Measurements from ENCODE around the gene KCNK16.

The KCNK16 gene

GRCh38 chr6:39280247-39280731 lies 42.2 kb downstream of the KCNK16 start:
- Histone ChIP-seq H3K36me3 (ENCODE audit: control insufficient read depth, insufficient read depth, low read length) (no peaks in the 10 kb centered on the region), H3K4me3 (ENCODE audit: low read length) (no peak overlapping the region), H3K27me3 (ENCODE audit: control insufficient read depth, insufficient read depth, low read length) (no peaks in the 10 kb centered on the region), H3K4me1 (ENCODE audit: control insufficient read depth, insufficient read depth, low read length) (no peaks in the 10 kb centered on the region), H3K9ac (ENCODE audit: low read length) (no peak overlapping the region), H3K27ac (ENCODE audit: low read depth, low read length) (no peak overlapping the region)

DNA sequence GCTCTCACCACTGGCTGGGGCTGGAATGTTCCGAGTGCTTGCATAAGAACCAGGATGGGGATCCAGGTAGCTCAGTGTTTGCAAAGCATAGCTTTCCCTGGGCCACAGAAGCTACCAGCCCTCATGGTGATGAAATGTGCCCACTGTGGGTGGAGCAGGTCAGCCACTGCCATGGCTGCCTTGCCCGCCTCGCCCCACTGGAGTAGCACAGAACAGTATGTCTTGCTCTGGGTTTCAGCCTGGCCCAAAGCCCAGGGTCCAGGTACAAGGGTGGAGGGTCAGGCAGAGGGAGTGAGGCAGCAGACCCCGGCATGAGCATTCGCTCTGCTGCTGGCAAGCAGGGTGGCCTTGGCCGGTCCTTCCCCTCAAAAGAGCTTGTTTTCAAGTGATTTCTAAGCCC lies 43.0 kb downstream of the KCNK16 start:
- no peaks in the 10 kb centered on the region for H3K4me1 ChIP-seq (ENCODE audit: control insufficient read depth, insufficient read depth, low read length)
- H3K9ac ChIP-seq (ENCODE audit: low read length) = no peak overlapping the region
- no peak overlapping the region for H3K27ac ChIP-seq (ENCODE audit: low read depth, low read length)
- no peak overlapping the region for H3K4me3 ChIP-seq (ENCODE audit: low read length)
- no peaks in the 10 kb centered on the region for H3K27me3 ChIP-seq (ENCODE audit: control insufficient read depth, insufficient read depth, low read length)
- no peaks in the 10 kb centered on the region for H3K36me3 ChIP-seq (ENCODE audit: control insufficient read depth, insufficient read depth, low read length)

DNA sequence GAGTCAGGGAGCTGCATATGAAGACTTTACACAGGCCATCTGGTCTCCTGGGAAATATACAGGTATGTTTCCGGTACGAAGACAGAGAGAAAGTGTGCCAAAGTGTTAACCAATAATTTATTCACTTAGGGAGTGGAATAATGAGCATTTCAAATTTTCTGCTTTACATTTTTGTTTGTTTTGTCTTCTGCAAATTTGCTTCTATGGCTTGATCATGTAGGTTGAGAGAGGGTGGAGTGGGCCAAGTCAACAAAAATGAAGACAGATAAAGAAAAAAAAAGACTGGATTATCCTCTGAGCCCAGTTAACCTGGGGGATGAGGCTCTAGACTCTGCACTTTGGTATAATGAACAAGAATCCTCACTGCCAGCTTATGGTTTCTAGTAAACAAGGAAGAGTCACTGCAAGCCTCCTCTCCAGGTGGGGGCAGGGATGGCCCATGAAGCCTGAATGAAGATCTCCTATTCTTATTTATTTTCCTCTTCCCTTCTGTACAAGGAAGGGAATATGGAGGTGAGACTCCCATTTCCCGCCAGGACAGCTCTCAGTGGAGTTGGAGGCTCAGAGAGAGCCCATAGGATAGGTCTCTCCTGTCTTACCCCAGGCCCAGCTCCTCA lies 46.0 kb downstream of the KCNK16 start:
- Histone ChIP-seq H3K4me3 (ENCODE audit: low read length) (no peak overlapping the region), H3K9ac (ENCODE audit: low read length) (no peak overlapping the region), H3K27me3 (ENCODE audit: control insufficient read depth, insufficient read depth, low read length) (no peaks in the 10 kb centered on the region), H3K27ac (ENCODE audit: low read depth, low read length) (no peak overlapping the region), H3K4me1 (ENCODE audit: control insufficient read depth, insufficient read depth, low read length) (no peaks in the 10 kb centered on the region), H3K36me3 (ENCODE audit: control insufficient read depth, insufficient read depth, low read length) (no peaks in the 10 kb centered on the region)

DNA sequence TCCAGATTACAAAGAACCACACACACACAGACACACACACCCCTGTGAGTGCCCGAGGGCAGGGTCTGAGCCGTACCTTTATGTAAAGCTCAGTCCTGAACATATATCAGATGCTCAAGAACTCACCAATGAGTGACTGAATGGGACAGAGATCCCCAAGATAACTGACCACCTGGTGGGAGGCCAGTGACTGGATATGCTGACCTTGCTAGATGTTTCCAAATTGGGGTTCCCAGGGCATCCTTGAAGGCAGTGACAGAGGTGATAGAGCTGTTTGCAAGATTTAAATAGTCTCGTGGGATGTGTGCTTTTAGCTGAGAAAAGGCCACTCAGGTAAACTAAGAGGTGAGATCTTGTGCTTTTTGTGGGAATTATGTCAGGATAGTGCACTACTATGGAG lies 47.6 kb downstream of the KCNK16 start:
- Histone ChIP-seq H3K4me3 (ENCODE audit: low read length) (no peak overlapping the region), H3K4me1 (ENCODE audit: control insufficient read depth, insufficient read depth, low read length) (no peaks in the 10 kb centered on the region), H3K27ac (ENCODE audit: low read depth, low read length) (no peak overlapping the region), H3K27me3 (ENCODE audit: control insufficient read depth, insufficient read depth, low read length) (no peaks in the 10 kb centered on the region), H3K36me3 (ENCODE audit: control insufficient read depth, insufficient read depth, low read length) (no peaks in the 10 kb centered on the region), H3K9ac (ENCODE audit: low read length) (no peak overlapping the region)

DNA sequence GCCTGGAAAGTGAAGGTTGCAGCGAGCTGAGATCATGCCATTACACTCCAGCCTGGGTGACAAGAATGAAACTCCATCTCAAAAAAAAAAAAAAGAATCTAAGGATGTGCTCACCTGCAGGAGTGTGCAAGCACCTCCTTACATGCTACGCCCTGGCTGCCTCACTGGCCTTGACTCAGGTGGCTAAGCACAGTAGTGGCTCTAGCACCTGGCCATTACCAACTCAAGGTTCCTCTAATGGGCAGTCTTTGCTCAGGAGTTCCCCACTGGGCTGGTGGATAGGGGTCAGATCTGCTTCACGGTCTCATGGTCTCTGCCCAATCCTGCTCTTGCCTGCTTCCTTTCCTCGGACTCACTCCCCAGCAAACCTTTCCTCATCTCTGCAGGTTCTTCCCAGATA lies 48.0 kb downstream of the KCNK16 start:
- H3K27ac ChIP-seq (ENCODE audit: low read depth, low read length) = no peak overlapping the region

DNA sequence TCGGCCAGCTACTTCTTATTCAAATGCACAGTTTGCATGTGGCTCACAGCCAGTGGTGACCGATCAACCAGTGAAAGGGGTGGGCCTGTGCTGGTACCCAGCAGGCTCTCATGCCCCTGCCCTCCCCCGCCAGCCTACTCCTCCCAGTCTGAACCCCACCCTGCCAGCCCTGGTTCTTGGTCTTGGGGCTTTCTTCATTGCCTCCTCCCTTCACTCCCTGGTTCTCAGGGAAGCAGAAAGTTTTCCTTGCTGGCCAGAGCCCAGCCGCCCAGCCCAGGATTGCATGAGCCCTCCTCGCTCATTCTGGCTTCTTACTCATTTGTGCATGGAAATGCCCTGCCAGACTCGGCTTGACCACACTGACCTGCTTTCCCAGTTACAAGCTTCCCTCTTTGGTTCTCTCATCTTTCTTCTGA lies 49.1 kb downstream of the KCNK16 start:
- no peaks in the 10 kb centered on the region for H3K4me1 ChIP-seq (ENCODE audit: control insufficient read depth, insufficient read depth, low read length)
- no peaks in the 10 kb centered on the region for H3K27me3 ChIP-seq (ENCODE audit: control insufficient read depth, insufficient read depth, low read length)
- no peak overlapping the region for H3K4me3 ChIP-seq (ENCODE audit: low read length)
- H3K36me3 ChIP-seq (ENCODE audit: control insufficient read depth, insufficient read depth, low read length) = no peaks in the 10 kb centered on the region
- H3K27ac ChIP-seq (ENCODE audit: low read depth, low read length) = no peak overlapping the region
- H3K9ac ChIP-seq (ENCODE audit: low read length) = no peak overlapping the region

More for the DNA sequence above, 48.0 kb downstream of the KCNK16 start:
- H3K4me3 ChIP-seq (ENCODE audit: low read length) = no peak overlapping the region
- no peaks in the 10 kb centered on the region for H3K36me3 ChIP-seq (ENCODE audit: control insufficient read depth, insufficient read depth, low read length)
- H3K27me3 ChIP-seq (ENCODE audit: control insufficient read depth, insufficient read depth, low read length) = no peaks in the 10 kb centered on the region
- H3K4me1 ChIP-seq (ENCODE audit: control insufficient read depth, insufficient read depth, low read length) = no peaks in the 10 kb centered on the region
- no peak overlapping the region for H3K9ac ChIP-seq (ENCODE audit: low read length)

DNA sequence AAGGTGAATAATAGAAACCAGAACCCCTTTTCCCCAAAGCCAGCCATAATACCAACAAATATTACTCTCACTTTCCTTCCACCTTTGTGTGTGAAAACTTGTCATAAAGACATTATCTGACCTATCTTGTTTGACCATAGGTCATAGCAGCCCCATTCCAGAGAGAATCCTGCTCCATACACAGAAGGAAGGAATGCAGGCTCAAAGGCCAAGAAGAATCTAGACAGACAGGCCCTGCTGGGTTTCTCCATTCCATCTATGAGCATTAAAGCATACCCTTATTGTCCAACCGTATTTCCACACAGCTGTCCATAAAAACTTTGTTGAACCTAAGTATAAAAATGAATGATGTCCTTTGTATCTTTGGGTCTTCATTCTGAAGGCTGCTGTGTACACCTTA lies 52.5 kb downstream of the KCNK16 start:
- Histone ChIP-seq H3K27me3 (ENCODE audit: control insufficient read depth, insufficient read depth, low read length) (no peaks in the 10 kb centered on the region), H3K9ac (ENCODE audit: low read length) (no peak overlapping the region), H3K4me1 (ENCODE audit: control insufficient read depth, insufficient read depth, low read length) (no peaks in the 10 kb centered on the region), H3K36me3 (ENCODE audit: control insufficient read depth, insufficient read depth, low read length) (no peaks in the 10 kb centered on the region), H3K27ac (ENCODE audit: low read depth, low read length) (no peak overlapping the region), H3K4me3 (ENCODE audit: low read length) (no peak overlapping the region)

- Histone ChIP-seq H3K4me3 (ENCODE audit: low read length) (no peak overlapping the region), H3K9ac (ENCODE audit: low read length) (no peak overlapping the region), H3K27me3 (ENCODE audit: control insufficient read depth, insufficient read depth, low read length) (no peaks in the 10 kb centered on the region), H3K4me1 (ENCODE audit: control insufficient read depth, insufficient read depth, low read length) (no peaks in the 10 kb centered on the region), H3K36me3 (ENCODE audit: control insufficient read depth, insufficient read depth, low read length) (no peaks in the 10 kb centered on the region), H3K27ac (ENCODE audit: low read depth, low read length) (no peak overlapping the region)
These were observed 53.8 kb downstream of the KCNK16 start for GRCh38 chr6:39268721-39269120.

DNA sequence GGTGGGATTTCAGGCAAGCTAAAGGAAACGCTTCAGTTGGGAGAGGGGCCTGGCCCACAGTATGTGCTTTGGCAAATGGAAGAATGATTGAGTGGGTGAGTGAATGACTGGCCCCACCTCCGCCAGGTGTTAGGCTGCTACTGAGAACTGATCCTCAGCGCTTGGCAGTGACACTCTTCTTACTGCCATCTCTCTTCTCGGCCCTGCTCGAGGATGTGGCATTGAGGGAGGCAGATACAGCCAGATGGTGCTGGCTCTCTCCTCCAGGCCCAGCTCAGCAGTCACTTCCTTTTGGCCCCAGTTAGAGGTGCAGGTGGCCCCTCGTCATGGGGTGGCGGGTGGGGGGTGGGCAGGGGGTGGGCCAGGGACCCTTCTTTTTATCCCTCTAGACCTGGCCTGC lies 54.3 kb downstream of the KCNK16 start:
- no peak overlapping the region for H3K27ac ChIP-seq (ENCODE audit: low read depth, low read length)
- H3K4me3 ChIP-seq (ENCODE audit: low read length) = no peak overlapping the region
- H3K27me3 ChIP-seq (ENCODE audit: control insufficient read depth, insufficient read depth, low read length) = no peaks in the 10 kb centered on the region
- no peaks in the 10 kb centered on the region for H3K36me3 ChIP-seq (ENCODE audit: control insufficient read depth, insufficient read depth, low read length)
- no peak overlapping the region for H3K9ac ChIP-seq (ENCODE audit: low read length)
- H3K4me1 ChIP-seq (ENCODE audit: control insufficient read depth, insufficient read depth, low read length) = no peaks in the 10 kb centered on the region

GRCh38 chr6:39266782-39267355 lies 55.6 kb downstream of the KCNK16 start:
- no peaks in the 10 kb centered on the region for H3K27me3 ChIP-seq (ENCODE audit: control insufficient read depth, insufficient read depth, low read length)
- no peaks in the 10 kb centered on the region for H3K4me1 ChIP-seq (ENCODE audit: control insufficient read depth, insufficient read depth, low read length)
- H3K36me3 ChIP-seq (ENCODE audit: control insufficient read depth, insufficient read depth, low read length) = no peaks in the 10 kb centered on the region
- H3K27ac ChIP-seq (ENCODE audit: low read depth, low read length) = no peak overlapping the region
- no peak overlapping the region for H3K9ac ChIP-seq (ENCODE audit: low read length)
- no peak overlapping the region for H3K4me3 ChIP-seq (ENCODE audit: low read length)

GRCh38 chr6:39266375-39266774 lies 56.1 kb downstream of the KCNK16 start:
- H3K4me1 ChIP-seq (ENCODE audit: control insufficient read depth, insufficient read depth, low read length) = no peaks in the 10 kb centered on the region
- no peak overlapping the region for H3K27ac ChIP-seq (ENCODE audit: low read depth, low read length)
- H3K4me3 ChIP-seq (ENCODE audit: low read length) = no peak overlapping the region
- H3K27me3 ChIP-seq (ENCODE audit: control insufficient read depth, insufficient read depth, low read length) = no peaks in the 10 kb centered on the region
- H3K9ac ChIP-seq (ENCODE audit: low read length) = no peak overlapping the region
- H3K36me3 ChIP-seq (ENCODE audit: control insufficient read depth, insufficient read depth, low read length) = no peaks in the 10 kb centered on the region
